SK-N-SH treated with all-trans-retinoic acid at 6 μM for 48 hours (cell line): Measurements from ENCODE around the gene TSC22D1.
"Not testable (repeated sequence)": the region's sequence is repeated elsewhere in the genome, so short reads cannot be mapped to it uniquely, and the experiment has no call there.

Experiments used
- ATAC-seq: fragments of 200-7000 bp; cut with Tn5 transposase; 3 replicates; pipeline ENCODE4 v1.9.1; 2020; ENCODE audit warnings: mild to moderate bottlenecking, moderate library complexity
- BACH2 ChIP-seq: fragments of 250-450 bp; sonication (Bioruptor Pico); IDR thresholded peaks from 2 replicates; pipeline ENCODE4 v1.9.0; 2021; ENCODE audit warnings: mild to moderate bottlenecking, borderline replicate concordance
- CSDC2 ChIP-seq: fragments of 250-450 bp; sonication (Bioruptor Pico); IDR thresholded peaks from 2 replicates; pipeline ENCODE4 v1.5.0; 2020; ENCODE audit warnings: mild to moderate bottlenecking, moderate library complexity
- ESRRG ChIP-seq: fragments of 250-450 bp; sonication (Bioruptor Pico); IDR thresholded peaks from 2 replicates; pipeline ENCODE4 v1.6.1; 2021; ENCODE audit warnings: mild to moderate bottlenecking
- GLIS3 ChIP-seq: fragments of 250-450 bp; sonication (Bioruptor Pico); IDR thresholded peaks from 2 replicates; pipeline ENCODE4 v1.5.0; 2020; ENCODE audit warnings: mild to moderate bottlenecking, moderate library complexity
- OSR1 ChIP-seq: fragments of 250-450 bp; sonication (Bioruptor Pico); IDR thresholded peaks from 2 replicates; pipeline ENCODE4 v1.8.0; 2022; ENCODE audit warnings: moderate library complexity, mild to moderate bottlenecking, inconsistent platforms
- PPARA ChIP-seq: fragments of 250-450 bp; sonication (Bioruptor Pico); IDR thresholded peaks from 2 replicates; pipeline ENCODE4 v1.5.0; 2020; ENCODE audit warnings: mild to moderate bottlenecking, borderline replicate concordance
- RARB ChIP-seq: fragments of 250-450 bp; sonication (Bioruptor Pico); IDR thresholded peaks from 2 replicates; pipeline ENCODE4 v1.8.0; 2021; ENCODE audit warnings: mild to moderate bottlenecking, moderate library complexity
- TCF4 ChIP-seq: fragments of 250-450 bp; sonication (Bioruptor Pico); IDR thresholded peaks from 2 replicates; pipeline ENCODE4 v1.8.0; 2021; ENCODE audit warnings: mild to moderate bottlenecking, moderate library complexity, borderline replicate concordance
- TOX ChIP-seq: fragments of 250-450 bp; sonication (Bioruptor Pico); IDR thresholded peaks from 2 replicates; pipeline ENCODE4 v1.8.0; 2021; ENCODE audit warnings: mild to moderate bottlenecking, moderate library complexity, borderline replicate concordance
- ZC3H10 ChIP-seq: fragments of 250-450 bp; sonication (Bioruptor Pico); IDR thresholded peaks from 2 replicates; pipeline ENCODE4 v1.5.1; 2021; ENCODE audit warnings: mild to moderate bottlenecking, moderate library complexity
- ZFP3 ChIP-seq: fragments of 250-450 bp; sonication (Bioruptor Pico); IDR thresholded peaks from 2 replicates; pipeline ENCODE4 v1.5.0; 2020; ENCODE audit warnings: mild to moderate bottlenecking, moderate library complexity
- ZNF70 ChIP-seq: fragments of 450-650 bp; formaldehyde crosslinking; IDR thresholded peaks from 2 replicates; pipeline ENCODE4 v1.5.0; 2020; ENCODE audit warnings: mild to moderate bottlenecking, moderate library complexity
- ZNF8 ChIP-seq: fragments of 450-650 bp; formaldehyde crosslinking; IDR thresholded peaks from 2 replicates; pipeline ENCODE4 v1.5.0; 2020; ENCODE audit warnings: mild to moderate bottlenecking, moderate library complexity
- TF ChIP-seq, protein P1 (sequence below): fragments of 250-450 bp; sonication (Bioruptor Pico); IDR thresholded peaks from 2 replicates; pipeline ENCODE4 v1.5.0; 2020; ENCODE audit warnings: mild to moderate bottlenecking, moderate library complexity
- TF ChIP-seq, protein P2 (sequence below): fragments of 250-450 bp; sonication (Bioruptor Pico); IDR thresholded peaks from 2 replicates; pipeline ENCODE4 v1.8.0; 2021; ENCODE audit warnings: low read depth, mild to moderate bottlenecking, moderate library complexity, borderline replicate concordance
- TF ChIP-seq, protein P3 (sequence below): fragments of 250-450 bp; sonication (Bioruptor Pico); IDR thresholded peaks from 2 replicates; pipeline ENCODE4 v1.5.1; 2021; ENCODE audit warnings: mild to moderate bottlenecking, moderate library complexity
- TF ChIP-seq, protein P4 (sequence below): fragments of 250-450 bp; sonication (Bioruptor Pico); IDR thresholded peaks from 2 replicates; pipeline ENCODE4 v1.8.0; 2020; ENCODE audit warnings: mild to moderate bottlenecking, moderate library complexity, borderline replicate concordance

TSC22D1 gene

DNA sequence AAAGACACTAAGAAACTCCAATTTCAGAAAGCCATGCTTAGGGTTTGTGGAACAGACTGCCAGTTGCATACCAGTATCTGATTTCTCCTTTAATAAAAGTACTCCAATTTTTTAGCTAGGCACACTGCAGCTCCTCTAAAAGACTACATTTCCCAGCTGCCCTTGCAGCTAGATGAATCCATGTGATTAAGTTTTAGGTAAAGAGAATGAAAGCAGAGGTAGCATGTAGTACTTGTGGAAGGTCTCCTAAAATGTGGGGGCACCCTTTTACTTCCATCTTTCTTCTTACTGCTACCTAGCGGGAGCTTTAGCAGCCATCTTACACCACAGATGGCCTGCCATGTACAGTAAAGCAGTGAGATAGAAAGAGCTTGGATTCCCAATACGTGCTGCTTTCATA is 33.0 kb upstream of the TSC22D1 start (continued):
- TF ChIP-seq RARB (CRISPR knock-in tag) (no peak), GLIS3 (CRISPR knock-in tag) (no peak)

DNA sequence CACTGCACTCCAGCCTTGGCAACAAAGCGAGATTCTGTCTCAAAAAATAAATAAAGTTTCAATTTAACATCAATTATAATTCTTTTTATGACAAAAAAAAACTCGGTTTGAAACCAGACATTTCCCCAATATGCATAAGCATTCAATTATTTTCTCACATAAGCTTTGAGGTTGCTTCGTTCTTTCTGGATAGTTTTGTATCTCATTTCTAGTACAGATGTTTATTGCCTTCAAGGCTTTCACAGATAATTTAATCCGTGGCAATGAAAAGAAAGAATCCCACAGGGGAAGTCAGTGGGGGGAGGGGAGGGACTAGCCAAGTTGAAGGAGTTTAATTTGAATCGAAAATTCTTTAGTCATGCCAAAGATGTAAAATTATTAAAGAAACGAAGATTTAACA is 29.6 kb upstream of the TSC22D1 start:
- no peak for TF ChIP-seq TCF4 (CRISPR knock-in tag)
- TF ChIP-seq, protein P1, sequence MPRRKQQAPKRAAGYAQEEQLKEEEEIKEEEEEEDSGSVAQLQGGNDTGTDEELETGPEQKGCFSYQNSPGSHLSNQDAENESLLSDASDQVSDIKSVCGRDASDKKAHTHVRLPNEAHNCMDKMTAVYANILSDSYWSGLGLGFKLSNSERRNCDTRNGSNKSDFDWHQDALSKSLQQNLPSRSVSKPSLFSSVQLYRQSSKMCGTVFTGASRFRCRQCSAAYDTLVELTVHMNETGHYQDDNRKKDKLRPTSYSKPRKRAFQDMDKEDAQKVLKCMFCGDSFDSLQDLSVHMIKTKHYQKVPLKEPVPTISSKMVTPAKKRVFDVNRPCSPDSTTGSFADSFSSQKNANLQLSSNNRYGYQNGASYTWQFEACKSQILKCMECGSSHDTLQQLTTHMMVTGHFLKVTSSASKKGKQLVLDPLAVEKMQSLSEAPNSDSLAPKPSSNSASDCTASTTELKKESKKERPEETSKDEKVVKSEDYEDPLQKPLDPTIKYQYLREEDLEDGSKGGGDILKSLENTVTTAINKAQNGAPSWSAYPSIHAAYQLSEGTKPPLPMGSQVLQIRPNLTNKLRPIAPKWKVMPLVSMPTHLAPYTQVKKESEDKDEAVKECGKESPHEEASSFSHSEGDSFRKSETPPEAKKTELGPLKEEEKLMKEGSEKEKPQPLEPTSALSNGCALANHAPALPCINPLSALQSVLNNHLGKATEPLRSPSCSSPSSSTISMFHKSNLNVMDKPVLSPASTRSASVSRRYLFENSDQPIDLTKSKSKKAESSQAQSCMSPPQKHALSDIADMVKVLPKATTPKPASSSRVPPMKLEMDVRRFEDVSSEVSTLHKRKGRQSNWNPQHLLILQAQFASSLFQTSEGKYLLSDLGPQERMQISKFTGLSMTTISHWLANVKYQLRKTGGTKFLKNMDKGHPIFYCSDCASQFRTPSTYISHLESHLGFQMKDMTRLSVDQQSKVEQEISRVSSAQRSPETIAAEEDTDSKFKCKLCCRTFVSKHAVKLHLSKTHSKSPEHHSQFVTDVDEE (CRISPR knock-in tag): no peak
- no peak for TF ChIP-seq ZC3H10 (CRISPR knock-in tag)
- TF ChIP-seq ZNF70 (CRISPR knock-in tag): no peak
- TF ChIP-seq, protein P2, sequence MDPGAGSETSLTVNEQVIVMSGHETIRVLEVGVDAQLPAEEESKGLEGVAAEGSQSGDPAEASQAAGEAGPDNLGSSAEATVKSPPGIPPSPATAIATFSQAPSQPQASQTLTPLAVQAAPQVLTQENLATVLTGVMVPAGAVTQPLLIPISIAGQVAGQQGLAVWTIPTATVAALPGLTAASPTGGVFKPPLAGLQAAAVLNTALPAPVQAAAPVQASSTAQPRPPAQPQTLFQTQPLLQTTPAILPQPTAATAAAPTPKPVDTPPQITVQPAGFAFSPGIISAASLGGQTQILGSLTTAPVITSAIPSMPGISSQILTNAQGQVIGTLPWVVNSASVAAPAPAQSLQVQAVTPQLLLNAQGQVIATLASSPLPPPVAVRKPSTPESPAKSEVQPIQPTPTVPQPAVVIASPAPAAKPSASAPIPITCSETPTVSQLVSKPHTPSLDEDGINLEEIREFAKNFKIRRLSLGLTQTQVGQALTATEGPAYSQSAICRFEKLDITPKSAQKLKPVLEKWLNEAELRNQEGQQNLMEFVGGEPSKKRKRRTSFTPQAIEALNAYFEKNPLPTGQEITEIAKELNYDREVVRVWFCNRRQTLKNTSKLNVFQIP: no peak
- no peak for TF ChIP-seq RARB (CRISPR knock-in tag)
- TF ChIP-seq BACH2 (CRISPR knock-in tag): no peak
- TF ChIP-seq, protein P3, sequence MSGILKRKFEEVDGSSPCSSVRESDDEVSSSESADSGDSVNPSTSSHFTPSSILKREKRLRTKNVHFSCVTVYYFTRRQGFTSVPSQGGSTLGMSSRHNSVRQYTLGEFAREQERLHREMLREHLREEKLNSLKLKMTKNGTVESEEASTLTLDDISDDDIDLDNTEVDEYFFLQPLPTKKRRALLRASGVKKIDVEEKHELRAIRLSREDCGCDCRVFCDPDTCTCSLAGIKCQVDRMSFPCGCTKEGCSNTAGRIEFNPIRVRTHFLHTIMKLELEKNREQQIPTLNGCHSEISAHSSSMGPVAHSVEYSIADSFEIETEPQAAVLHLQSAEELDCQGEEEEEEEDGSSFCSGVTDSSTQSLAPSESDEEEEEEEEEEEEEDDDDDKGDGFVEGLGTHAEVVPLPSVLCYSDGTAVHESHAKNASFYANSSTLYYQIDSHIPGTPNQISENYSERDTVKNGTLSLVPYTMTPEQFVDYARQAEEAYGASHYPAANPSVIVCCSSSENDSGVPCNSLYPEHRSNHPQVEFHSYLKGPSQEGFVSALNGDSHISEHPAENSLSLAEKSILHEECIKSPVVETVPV: no peak
- TF ChIP-seq GLIS3 (CRISPR knock-in tag): no peak
- TF ChIP-seq ZFP3 (CRISPR knock-in tag): no peak
- TF ChIP-seq ESRRG: no peak
- ATAC-seq: no peak

DNA sequence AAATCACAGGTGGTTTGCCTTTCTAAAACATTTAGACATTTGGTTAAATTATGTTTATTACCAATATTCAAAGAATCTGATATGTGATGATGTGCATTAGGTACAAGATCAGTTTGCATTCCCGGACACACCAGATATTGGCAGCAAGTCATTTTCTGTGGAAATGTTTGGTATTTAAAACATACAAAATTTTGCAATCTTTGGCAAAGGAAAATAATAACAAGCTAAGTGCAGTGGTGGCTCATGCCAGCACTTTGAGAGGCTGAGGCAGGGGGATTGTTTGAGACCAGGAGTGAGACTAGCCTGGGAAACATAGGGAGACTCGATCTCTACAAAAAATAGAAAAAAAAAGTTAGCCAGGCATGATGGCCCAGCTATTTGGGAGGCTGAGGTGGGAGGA is 29.1 kb upstream of the TSC22D1 start:
- no peak for ATAC-seq
- TF ChIP-seq PPARA (CRISPR knock-in tag): no peak
- no peak for TF ChIP-seq ZNF8
- no peak for TF ChIP-seq ZC3H10 (CRISPR knock-in tag)
- TF ChIP-seq OSR1: no peak
- no peak for TF ChIP-seq TCF4 (CRISPR knock-in tag)
- TF ChIP-seq TOX (CRISPR knock-in tag): no peak
- TF ChIP-seq, protein P4, sequence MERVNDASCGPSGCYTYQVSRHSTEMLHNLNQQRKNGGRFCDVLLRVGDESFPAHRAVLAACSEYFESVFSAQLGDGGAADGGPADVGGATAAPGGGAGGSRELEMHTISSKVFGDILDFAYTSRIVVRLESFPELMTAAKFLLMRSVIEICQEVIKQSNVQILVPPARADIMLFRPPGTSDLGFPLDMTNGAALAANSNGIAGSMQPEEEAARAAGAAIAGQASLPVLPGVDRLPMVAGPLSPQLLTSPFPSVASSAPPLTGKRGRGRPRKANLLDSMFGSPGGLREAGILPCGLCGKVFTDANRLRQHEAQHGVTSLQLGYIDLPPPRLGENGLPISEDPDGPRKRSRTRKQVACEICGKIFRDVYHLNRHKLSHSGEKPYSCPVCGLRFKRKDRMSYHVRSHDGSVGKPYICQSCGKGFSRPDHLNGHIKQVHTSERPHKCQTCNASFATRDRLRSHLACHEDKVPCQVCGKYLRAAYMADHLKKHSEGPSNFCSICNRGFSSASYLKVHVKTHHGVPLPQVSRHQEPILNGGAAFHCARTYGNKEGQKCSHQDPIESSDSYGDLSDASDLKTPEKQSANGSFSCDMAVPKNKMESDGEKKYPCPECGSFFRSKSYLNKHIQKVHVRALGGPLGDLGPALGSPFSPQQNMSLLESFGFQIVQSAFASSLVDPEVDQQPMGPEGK: no peak
- TF ChIP-seq, all 23 proteins: peak for 0

DNA sequence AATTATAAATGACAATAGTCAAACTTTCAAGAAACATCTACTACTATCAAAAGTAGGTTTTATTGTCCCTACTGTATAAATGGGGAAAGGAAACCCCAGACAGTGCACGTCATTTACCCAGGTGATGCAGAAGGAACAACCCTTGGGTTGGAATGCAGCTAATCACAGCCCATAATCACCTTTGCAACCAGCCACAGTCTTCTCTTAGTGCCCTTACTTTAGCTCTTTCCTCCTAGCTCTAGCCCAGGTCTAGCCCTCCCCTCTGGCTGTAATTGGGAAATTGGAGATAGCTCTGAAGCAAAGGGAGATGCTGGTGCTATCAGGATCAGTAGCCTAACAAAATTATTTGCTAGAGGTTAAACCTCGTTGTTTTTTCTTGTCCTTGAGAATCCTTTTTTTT is 25.5 kb upstream of the TSC22D1 start:
- TF ChIP-seq BACH2 (CRISPR knock-in tag) (no peak), TCF4 (CRISPR knock-in tag) (no peak)
- no peak for ATAC-seq

DNA sequence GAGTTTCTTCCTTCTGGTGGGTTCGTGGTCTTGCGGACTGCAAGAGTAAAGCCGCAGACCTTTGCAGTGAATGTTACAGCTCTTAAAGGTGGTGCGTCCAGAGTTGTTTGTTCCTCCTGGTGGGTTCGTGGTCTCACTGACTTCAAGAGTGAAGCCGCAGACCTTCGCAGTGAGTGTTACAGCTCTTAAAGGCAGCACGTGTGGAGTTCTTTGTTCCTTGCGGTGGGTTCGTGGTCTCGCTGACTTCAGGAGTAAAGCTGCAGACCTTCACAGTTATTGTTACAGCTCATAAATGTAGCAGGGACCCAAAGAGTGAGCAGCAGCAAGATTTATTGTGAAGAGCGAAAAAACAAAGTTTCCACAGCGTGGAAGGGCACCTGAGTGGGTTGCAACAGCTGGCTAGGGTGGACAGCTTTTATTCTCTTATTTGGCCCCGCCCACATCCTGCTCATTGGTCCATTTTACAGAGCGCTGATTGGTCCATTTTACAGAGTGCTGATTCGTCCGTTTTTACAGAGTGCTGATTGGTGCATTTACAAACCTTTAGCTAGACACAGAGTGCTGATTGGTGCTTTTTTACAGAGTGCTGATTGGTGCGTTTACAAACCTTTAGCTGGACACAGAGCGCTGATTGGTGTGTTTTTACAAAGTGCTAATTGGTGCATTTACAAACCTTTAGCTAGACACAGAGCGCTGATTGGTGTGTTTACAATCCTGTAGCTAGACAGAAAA is 17.9 kb upstream of the TSC22D1 start:
- not testable (repeated sequence) for ATAC-seq

DNA sequence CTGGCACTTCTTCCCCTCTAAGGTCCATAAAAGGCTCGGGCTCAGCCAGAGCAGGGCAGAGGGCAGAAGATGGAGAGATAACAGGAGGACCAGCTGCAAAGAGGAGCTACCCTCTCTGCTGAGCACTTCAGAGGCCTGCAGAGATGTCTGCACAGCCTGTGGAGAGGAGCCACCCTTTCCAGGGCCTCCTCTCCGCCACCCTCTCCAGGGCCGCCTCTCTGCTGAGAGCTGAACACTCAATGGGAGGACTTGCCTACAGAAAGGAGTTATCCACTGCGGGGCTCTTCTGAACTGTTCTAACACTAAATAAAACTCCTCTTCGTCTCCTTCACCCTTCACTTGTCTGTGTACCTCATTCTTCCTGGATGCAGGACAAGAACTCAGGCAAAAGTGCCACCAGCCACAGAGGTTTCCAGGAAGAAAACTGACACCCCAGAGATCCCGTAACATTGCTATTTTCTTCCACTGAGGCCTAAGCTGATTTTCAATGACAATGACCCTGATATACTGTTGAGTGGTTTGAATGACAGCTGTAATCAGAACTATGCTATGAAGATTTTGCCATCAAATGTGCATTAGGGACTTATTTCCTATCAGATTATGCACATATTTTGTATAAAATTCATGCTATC is 16.2 kb upstream of the TSC22D1 start:
- ATAC-seq: no peak
- no peak for TF ChIP-seq ZNF8
- TF ChIP-seq, protein P1 (CRISPR knock-in tag): no peak
- TF ChIP-seq CSDC2 (CRISPR knock-in tag): no peak
- no peak for TF ChIP-seq ZC3H10 (CRISPR knock-in tag)
- TF ChIP-seq ZNF70 (CRISPR knock-in tag): no peak
- TF ChIP-seq TCF4 (CRISPR knock-in tag): no peak
- TF ChIP-seq, protein P2: no peak
- no peak for TF ChIP-seq ZFP3 (CRISPR knock-in tag)
